ENCODE measurements around the gene ZNF644.

The ZNF644 gene

GRCh38 chr1:91006113-91006908, 15.5 kb downstream of the ZNF644 start:
- TF ChIP-seq, protein P1, sequence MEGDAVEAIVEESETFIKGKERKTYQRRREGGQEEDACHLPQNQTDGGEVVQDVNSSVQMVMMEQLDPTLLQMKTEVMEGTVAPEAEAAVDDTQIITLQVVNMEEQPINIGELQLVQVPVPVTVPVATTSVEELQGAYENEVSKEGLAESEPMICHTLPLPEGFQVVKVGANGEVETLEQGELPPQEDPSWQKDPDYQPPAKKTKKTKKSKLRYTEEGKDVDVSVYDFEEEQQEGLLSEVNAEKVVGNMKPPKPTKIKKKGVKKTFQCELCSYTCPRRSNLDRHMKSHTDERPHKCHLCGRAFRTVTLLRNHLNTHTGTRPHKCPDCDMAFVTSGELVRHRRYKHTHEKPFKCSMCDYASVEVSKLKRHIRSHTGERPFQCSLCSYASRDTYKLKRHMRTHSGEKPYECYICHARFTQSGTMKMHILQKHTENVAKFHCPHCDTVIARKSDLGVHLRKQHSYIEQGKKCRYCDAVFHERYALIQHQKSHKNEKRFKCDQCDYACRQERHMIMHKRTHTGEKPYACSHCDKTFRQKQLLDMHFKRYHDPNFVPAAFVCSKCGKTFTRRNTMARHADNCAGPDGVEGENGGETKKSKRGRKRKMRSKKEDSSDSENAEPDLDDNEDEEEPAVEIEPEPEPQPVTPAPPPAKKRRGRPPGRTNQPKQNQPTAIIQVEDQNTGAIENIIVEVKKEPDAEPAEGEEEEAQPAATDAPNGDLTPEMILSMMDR (IDR thresholded peaks at IDR 0.05; ENCODE audit: low read depth, low read length): no peak
- no peak overlapping the region for H3K4me3 ChIP-seq (replicated peaks in 1 of 2; ENCODE audit: low read depth in 2 of 2, low read length in 2 of 2)
- no peak for DNase-seq (ENCODE audit: low read depth in 2 of 2)

- no peak overlapping the region for H3K4me3 ChIP-seq (replicated peaks in 1 of 2; ENCODE audit: low read depth in 2 of 2, low read length in 2 of 2)
- TF ChIP-seq, protein P1 (IDR thresholded peaks at IDR 0.05; ENCODE audit: low read depth, low read length): no peak
- DNase-seq (ENCODE audit: low read depth in 2 of 2): no peak
These were observed 16.6 kb downstream of the ZNF644 start for GRCh38 chr1:91005285-91005684.

GRCh38 chr1:91004145-91004544, 17.7 kb downstream of the ZNF644 start:
- TF ChIP-seq, protein P1 (IDR thresholded peaks at IDR 0.05; ENCODE audit: low read depth, low read length): no peak
- DNase-seq (ENCODE audit: low read depth in 2 of 2): no peak
- no peak overlapping the region for H3K4me3 ChIP-seq (replicated peaks in 1 of 2; ENCODE audit: low read depth in 2 of 2, low read length in 2 of 2)

DNA sequence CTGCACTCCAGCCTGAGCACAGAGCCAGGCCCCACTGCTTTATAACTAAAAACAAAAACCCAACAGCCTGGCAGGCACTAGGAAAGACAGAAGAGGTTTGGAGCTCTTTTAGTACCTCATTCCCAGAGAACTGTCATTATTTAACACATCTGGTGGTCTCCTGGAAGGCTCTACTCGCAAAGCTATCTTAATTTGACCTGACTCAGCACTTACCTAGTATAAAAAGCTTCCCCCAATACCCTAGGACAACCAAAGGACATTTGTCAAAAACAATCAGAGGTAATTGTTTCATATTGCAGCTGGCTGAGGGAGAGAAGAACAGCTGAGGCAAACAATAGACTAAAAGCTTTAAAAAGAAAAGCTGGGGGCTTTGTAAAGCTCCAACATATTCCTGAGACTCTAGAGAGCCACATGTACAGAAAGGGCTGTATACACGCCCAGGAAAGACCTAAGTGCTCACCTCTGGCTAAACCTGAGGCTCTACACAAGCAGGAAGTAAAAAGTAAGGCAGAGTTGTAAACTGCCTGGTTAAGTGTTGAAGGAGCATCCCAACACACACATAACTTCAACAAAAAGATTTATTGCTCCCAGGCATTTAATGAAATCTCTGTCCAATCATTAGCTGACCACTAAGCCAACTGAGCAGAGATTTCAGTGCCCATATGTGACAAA, 25.0 kb downstream of the ZNF644 start:
- no peak overlapping the region for H3K4me3 ChIP-seq (replicated peaks in 1 of 2; ENCODE audit: low read depth in 2 of 2, low read length in 2 of 2)
- DNase-seq (ENCODE audit: low read depth in 2 of 2): no peak
- TF ChIP-seq, protein P1 (IDR thresholded peaks at IDR 0.05; ENCODE audit: low read depth, low read length): no peak

DNA sequence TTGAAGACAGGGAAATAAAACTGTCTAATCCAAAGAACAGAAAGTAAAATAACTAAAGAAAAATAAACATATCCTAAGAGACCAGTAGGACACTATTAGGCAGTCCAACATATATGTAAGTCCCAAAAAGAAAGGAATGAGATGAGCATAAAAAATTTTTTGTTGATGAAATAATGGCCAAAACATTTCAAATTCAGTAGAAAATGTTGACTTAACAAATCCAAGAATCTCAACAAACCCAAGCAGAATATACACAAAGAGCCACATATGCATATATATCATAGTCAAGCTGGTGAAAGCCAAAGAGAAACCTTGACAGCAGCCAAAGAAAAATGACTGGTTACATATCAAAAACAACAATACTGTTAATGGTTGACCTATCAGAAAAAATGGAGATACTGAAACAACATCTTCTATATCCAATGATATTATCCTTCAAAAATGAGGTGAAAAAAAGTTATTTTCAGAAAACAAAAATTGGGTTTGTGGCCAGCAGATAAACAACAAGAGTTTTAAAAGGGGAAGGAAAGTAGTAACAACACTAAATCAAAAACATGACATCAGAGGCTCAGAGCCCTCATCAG, 26.4 kb downstream of the ZNF644 start:
- TF ChIP-seq, protein P1 (IDR thresholded peaks at IDR 0.05; ENCODE audit: low read depth, low read length): no peak
- H3K4me3 ChIP-seq (replicated peaks in 1 of 2; ENCODE audit: low read depth in 2 of 2, low read length in 2 of 2): no peak overlapping the region
- no peak for DNase-seq (ENCODE audit: low read depth in 2 of 2)

- TF ChIP-seq, protein P1 (IDR thresholded peaks at IDR 0.05; ENCODE audit: low read depth, low read length): no peak
- no peak overlapping the region for H3K4me3 ChIP-seq (replicated peaks in 1 of 2; ENCODE audit: low read depth in 2 of 2, low read length in 2 of 2)
- DNase-seq (ENCODE audit: low read depth in 2 of 2): no peak
These were observed 27.4 kb downstream of the ZNF644 start for GRCh38 chr1:90994461-90994860.

All from cardiac fibroblast (primary cell).